Ramos (cell line): ENCODE data around the gene VDAC1.
"Not testable (repeated sequence)": the region's sequence is repeated elsewhere in the genome, so short reads cannot be mapped to it uniquely, and the experiment has no call there.

Experiments used
- in situ Hi-C: fragments of 300-500 bp; cut with MboI; formaldehyde crosslinking; loops from one replicate; pipeline ENCODE4 v1.14.3; 2022; ENCODE audit warnings: low sequenced_read_pairs; ENCODE audit not compliant: unreplicated experiment

The VDAC1 gene

GRCh38 chr5:133974142-133974541 lies 30.6 kb downstream of the VDAC1 start:
- in situ Hi-C loops = no loop called here

- in situ Hi-C loops = no loop called here
Measured at GRCh38 chr5:133970325-133970909, 34.4 kb downstream of the VDAC1 start.

- in situ Hi-C loops = no loop called here
Measured at GRCh38 chr5:133969654-133970324, 35.0 kb downstream of the VDAC1 start.

- in situ Hi-C loops = no loop called here
Measured at GRCh38 chr5:133968204-133968980, 36.4 kb downstream of the VDAC1 start, which contains the start of gene C5orf15. C5orf15 (minus strand) TSS chr5:133968625; CDS start chr5:133968584, 41 bp downstream.

GRCh38 chr5:133967698-133968203 lies 37.0 kb downstream of the VDAC1 start:
- in situ Hi-C loops = no loop called here

- in situ Hi-C loops = no loop called here
Measured at GRCh38 chr5:133967124-133967523, 37.7 kb downstream of the VDAC1 start.

- in situ Hi-C loops = no loop called here
Measured at GRCh38 chr5:133966090-133966489, 38.7 kb downstream of the VDAC1 start.

GRCh38 chr5:133963493-133964128 lies 41.2 kb downstream of the VDAC1 start:
- in situ Hi-C loops = no loop called here

- in situ Hi-C loops = no loop called here
Measured at GRCh38 chr5:133962801-133963476, 41.8 kb downstream of the VDAC1 start.

- in situ Hi-C loops = no loop called here
Measured at GRCh38 chr5:133962131-133962530, 42.6 kb downstream of the VDAC1 start.

GRCh38 chr5:133959643-133960042 lies 45.1 kb downstream of the VDAC1 start:
- in situ Hi-C loops = no loop called here

- in situ Hi-C loops = no loop called here
Measured at GRCh38 chr5:133957591-133957990, 47.2 kb downstream of the VDAC1 start.

GRCh38 chr5:133957080-133957479 lies 47.7 kb downstream of the VDAC1 start:
- in situ Hi-C loops = no loop called here

- in situ Hi-C loops = not testable (repeated sequence)
Measured at GRCh38 chr5:133956196-133956595, 48.6 kb downstream of the VDAC1 start.

GRCh38 chr5:133953568-133954145 lies 51.1 kb downstream of the VDAC1 start:
- in situ Hi-C loops = no loop called here

- in situ Hi-C loops = no loop called here
Measured at GRCh38 chr5:133952729-133953567, 51.8 kb downstream of the VDAC1 start.

- in situ Hi-C loops = no loop called here
Measured at GRCh38 chr5:133950821-133951612, 53.8 kb downstream of the VDAC1 start.

GRCh38 chr5:133948721-133949120 lies 56.1 kb downstream of the VDAC1 start:
- in situ Hi-C loops = loop anchor here (10.0 to 25.0 kb wide), 2 partner anchors 394 to 836 kb away; no protein-coding TSS in a partner anchor
